CD4-positive, alpha-beta T cell treated with Interleukin-21 for 1 hour (primary cell): ENCODE data around the gene TXNDC17.
"Not testable (repeated sequence)": the region's sequence is repeated elsewhere in the genome, so short reads cannot be mapped to it uniquely, and the experiment has no call there.

ENCODE experiments used
- DNase-seq: peaks from one replicate; pipeline ENCODE4 v3.0.0-alpha.2; 2020

The TXNDC17 gene

DNA sequence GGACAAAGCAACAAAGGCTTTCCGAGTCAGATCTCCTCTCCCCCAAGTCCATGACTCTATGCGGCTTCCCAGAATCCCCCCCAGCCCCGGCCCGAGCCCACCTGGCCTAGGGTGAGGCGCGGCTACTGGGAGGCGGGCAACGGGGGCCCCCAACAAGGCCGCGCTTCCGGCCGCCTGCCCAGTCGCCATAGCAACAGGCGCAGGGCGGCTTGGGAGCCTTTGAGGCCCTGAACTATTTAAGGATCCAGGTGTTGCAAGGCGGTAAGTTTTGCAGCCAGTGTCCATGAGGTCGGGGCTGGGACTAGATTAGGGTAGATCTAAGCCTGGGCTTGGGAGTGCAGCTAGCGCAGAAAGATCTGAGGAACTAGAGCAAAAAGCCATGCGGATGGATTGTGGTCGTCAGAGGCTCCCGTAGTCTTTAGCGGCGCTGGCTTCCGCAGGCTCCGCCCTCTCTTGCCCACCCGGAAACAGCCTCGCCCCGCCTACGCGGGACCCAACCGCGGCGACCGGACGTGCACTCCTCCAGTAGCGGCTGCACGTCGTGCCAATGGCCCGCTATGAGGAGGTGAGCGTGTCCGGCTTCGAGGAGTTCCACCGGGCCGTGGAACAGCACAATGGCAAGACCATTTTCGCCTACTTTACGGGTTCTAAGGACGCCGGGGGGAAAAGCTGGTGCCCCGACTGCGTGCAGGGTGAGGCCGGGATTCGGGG lies at the start of gene TXNDC17, which contains the start of gene KIAA0753:
TXNDC17 (plus strand) TSS at position 525 of the 711 bp plus-strand sequence; CDS start at position 548, 23 bp downstream.
KIAA0753 (minus strand) TSS at position 176 of the 711 bp plus-strand sequence. CDS start 5,608 bp downstream, outside the sequence.
- DNase-seq = peak; percentile 91

GRCh38 chr17:6591599-6592158 lies 49.2 kb upstream of the TXNDC17 start:
- no peak for DNase-seq

DNA sequence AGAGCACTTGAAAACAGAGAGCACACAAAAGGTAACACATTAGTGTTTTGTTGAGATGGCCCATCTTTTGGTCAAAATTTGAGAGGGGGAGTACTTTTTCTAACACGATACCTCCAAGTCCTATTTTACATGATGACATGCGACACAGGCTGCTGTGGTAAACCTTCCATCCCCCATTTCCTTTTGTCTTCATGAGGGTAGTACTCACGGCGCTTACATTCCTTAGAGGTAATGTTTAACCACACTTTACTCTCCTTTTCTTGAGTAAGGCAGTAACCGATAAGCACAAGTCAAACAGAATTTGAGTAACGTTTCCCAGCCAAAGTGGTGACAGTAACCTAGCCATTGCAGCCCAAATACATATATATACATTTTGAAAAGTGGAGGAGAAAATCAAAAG lies 48.7 kb upstream of the TXNDC17 start:
- no peak for DNase-seq

DNA sequence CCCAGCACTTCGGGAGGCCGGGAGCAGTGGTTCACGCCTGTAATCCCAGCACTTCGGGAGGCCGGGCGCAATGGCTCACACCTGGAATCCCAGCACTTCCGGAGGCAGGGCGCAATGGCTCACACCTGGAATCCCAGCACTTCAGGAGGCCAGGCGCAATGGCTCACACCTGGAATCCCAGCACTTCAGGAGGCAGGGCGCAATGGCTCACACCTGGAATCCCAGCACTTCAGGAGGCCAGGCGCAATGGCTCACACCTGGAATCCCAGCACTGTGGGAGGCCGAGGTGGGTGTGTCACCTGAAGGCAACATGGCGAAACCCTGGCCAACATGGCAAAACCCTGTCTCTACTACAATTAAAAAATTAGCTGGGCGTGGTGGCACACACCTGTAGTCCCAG lies 47.5 kb upstream of the TXNDC17 start:
- DNase-seq = not testable (repeated sequence)

- DNase-seq = no peak
Observed at GRCh38 chr17:6596081-6596480, 44.8 kb upstream of the TXNDC17 start.

DNA sequence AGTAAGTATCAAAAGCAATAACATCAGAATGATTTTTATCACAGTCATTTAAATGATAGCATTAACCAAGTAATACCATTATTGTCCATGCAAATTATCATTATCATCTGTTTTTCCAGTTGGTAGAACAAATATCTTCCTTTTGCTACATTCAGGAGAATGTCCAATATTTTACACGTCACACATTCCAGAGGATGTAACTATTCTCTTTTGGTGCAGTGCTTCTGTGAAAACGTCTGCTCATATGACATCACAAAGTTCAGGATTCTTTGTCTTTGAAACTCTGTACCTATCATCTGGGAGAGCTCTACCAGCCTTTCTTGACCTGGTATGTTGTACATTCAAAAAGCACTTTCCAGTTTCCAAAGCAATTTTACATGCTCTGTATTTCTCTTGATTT lies 44.3 kb upstream of the TXNDC17 start:
- no peak for DNase-seq

DNA sequence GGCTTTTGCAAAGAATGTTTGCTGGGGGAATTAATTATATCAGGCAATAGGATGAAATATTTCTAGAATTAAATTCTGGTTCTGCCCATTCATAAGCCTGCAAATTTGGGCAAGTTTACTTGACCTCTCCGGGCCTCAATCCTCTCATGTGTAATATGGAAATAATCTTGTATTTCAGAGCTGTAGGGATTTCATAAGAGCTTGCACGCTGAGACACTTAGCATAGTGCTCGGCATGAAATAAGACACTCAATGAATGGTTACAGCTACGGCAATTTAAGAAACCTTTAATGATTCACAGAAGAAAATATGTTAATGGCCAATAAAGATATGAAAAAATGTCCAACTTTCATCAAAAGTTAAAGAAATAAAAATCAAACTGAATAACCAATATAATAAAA lies 43.9 kb upstream of the TXNDC17 start:
- DNase-seq = no peak

- no peak for DNase-seq
Observed at GRCh38 chr17:6597727-6598126, 43.1 kb upstream of the TXNDC17 start.

DNA sequence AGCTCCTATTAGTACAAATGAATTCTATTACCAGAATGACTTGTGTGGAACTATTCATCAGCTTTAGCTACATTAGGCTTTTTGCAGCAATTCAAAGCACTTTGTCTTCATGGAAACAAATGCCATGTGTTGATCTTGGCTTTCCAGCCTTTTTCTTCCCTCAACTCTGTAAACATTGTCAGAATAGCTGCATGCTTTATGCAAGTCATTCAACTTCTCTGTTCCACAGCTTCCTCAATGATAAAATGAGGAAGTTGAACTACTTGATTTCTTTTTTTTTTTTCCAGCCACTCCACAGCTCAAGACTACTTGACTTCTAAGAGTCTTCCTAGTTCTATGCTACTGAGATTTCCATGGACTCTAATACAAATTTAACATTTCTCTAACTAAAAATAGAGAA lies 41.5 kb upstream of the TXNDC17 start:
- no peak for DNase-seq

DNA sequence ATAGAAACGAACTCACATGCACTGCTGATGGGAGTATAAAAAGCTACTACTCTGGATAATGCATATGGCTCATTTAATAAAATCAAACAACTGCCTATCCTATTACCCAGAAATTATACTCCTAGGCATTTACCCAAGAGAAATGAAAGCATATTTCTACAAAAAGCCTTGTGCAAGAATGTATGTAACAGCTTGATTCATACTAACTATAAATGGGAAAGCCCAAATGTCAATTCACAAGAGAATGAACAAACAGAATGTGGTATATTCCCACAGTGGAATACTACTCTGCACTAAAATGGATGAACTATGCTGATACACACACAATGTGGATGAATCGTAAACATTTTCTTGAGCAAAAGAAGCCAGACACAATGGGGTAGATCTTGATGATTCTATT lies 38.7 kb upstream of the TXNDC17 start:
- DNase-seq = no peak

DNA sequence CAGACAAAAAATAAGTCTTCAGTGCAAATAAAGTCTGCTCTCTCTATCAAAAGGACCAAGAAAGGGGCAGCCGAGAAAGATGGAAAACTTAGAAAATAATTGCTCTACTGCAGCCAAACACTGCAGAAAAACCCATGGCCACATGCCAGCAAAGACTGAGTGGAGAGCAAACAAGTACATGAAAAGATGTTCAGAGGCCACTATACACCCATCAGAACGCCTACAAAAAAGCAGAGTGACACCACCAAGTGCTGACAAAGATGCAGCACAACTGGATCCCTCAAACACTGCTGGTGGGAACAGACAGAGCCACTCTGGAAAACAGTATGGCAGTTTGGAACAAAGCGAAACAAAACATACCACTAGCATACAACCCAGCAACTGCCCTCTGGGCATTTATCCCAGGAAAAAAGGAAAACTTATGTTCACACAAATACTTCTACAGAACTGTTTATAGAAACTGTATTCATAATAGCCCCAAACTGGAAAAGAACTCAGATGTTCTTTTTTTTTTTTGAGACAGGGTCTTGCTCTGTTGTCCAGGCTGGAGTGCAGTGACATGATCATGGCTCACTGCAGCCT lies 37.0 kb upstream of the TXNDC17 start:
- DNase-seq = no peak

GRCh38 chr17:6605142-6605541 lies 35.7 kb upstream of the TXNDC17 start:
- no peak for DNase-seq

- DNase-seq = no peak
Observed at GRCh38 chr17:6608321-6608720, 32.5 kb upstream of the TXNDC17 start.

DNA sequence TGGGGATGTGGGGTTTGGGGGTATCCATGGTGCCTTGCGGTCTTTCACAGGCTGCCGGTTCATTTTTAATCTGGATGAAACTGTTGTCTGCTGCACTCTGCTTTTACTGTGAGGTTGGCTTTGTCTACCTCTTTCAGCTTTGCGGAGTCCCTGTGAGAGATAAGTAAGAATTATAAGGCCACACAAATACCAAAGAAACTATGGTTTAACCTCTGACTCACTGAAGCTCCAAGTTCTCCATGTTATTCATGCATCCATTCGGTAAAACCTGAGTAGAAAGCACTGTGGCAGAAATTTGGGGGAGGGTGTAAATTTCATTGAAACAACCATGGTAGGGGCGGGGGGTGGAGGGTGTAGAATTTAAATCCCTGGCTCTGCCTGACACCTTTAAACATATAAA lies 30.8 kb upstream of the TXNDC17 start:
- DNase-seq = no peak

DNA sequence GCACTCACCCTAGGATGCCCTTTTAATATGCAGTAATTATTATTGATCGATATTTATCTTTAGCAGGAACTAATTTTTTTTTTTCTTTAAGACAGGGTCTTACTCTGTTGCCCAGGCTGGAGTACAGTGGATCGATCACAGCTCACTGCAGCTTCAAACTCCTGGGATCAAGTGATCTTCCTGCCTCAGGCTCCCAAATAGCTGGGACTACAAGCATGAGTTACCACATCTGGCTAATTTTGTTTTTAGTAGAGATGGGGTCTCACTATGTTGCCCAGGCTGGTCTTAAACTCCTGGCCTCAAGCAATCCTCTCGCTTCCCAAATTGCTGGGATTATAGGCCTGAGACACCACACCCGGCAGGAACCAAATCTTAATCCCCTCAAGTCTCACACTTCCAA lies 29.6 kb upstream of the TXNDC17 start:
- no peak for DNase-seq

DNA sequence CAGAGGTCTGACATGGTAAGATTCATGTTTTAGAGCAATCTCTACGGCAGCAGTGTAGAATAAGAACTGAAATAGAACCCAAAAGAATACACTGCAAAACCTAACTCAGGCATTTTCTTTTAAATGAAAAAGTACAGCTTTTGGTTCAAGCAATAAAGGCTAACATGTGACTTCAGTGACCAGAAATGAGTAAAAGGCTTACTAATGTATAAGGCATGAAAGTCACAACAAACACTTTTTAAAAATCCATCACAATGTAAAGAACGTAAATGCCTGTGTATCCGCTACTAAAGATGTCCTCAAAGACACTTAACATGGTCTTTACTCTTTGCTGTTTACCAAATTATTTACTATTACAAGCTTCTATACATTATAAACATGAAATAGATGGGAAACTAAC lies 16.9 kb upstream of the TXNDC17 start:
- DNase-seq = no peak

GRCh38 chr17:6626616-6627015 lies 14.2 kb upstream of the TXNDC17 start:
- DNase-seq = no peak

DNA sequence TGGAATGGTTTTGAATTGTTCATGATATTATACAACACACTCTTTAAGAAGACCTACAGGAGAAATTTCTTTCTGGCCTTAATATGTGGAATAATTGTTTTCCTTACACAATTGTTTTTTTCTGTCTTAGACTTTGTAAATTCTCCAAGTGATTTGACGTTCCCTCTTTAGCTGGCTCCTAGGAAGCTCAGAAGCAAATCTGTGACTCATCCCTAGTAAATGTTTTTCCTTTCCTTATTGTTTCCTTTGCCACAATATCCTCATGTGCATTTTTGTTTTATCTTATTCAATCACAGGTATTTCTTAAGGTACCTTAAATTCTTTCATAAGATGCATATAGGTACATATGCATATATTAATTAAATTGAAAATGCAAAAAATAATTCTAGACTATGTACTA lies 13.8 kb upstream of the TXNDC17 start:
- no peak for DNase-seq

DNA sequence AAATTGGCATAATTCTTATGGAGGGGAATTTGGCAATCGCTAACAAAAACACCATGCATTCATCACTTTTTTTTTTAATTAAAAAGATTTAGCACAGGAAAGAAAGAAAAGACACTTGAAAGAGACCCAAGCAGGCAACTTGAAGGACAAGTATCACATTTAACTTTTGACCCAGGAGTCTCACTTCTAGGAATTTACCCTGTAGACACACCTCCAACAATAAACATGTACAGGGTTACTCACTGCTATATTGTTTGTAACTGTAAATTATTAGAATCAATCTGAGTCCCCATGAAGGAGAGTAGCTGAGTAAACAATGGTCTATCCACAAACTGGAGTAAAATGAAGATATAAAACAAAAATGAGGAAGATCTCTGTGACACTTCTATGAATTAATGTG lies 10.5 kb upstream of the TXNDC17 start:
- DNase-seq = no peak

DNA sequence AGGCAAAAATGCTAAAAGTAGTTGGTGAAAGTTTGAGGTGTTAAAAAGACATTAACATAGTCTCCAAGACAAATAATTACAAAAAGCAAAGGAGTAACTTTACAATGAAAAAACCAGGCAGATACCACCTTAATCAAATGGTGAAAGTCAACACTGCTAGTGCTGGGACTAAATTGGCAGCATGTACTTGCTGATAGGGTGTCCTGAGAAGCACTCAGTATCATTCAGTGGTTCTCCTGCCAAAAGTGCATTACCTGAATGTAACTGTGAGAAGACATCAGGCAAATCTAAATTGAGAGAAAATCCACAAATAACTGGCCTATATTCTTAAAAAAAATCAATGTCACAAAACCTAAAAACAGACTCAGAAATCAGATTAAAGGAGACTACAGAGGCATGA lies 8.3 kb upstream of the TXNDC17 start:
- DNase-seq = no peak

- no peak for DNase-seq
Observed at GRCh38 chr17:6633263-6633662, 7.6 kb upstream of the TXNDC17 start.

DNA sequence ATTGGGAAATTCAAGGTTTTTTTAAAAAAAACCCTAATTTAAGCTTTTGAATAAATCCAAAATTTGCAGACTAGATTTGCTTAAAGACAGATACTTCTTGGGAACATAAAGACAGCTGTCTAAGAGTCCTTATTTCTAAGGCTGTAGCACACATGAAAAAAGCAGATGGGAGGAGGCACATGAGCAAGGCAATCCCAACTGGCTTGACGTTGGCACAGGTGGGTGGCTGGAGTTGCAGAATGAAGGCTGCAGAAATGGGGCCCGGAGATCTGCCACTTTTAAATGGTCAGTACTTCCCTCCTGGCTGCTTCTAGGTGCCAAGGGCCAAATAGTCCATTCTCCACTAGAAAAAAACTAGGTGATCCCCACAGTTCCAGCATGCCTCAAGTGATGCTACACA lies 4.8 kb upstream of the TXNDC17 start:
- DNase-seq = no peak

DNA sequence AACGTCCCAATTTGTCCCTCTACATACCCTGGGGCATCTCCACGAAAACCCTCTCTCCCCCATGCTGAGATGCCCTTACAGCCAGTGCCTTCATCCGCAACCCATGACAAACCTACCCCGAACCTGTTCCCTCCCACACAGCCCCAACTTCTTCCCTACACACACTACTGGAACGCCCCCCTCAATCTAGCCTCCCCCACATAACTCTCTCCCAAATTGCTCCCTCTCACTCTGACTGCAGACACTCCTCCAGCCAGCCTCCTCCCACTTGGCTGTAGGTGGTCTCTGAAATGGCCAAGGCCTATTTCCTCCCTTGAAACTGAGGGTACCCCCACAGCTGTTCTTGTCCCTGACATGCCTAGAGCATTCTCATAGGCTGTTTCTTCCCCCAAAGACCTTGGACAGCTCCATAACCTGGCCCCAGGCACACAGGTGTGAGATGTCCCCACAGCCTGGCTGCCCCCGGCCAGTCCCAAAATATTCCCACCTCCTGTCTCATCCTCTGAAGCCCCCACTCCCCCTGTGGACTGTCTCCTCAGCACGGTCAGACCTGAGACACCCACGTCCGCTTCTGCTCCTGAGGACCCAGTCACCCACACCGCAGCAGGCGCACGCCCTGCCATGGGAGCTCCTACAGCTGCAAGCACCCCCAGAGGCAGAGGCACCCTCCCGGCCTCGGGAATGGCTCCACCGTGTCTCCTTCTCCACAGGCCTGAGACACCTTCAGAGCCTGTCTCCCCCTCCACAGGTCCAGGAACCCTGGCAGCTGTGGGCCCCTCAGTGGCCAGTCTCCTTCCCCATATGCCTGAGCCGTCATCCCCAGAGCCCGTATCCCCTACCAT lies 4.0 kb upstream of the TXNDC17 start:
- DNase-seq = no peak

DNA sequence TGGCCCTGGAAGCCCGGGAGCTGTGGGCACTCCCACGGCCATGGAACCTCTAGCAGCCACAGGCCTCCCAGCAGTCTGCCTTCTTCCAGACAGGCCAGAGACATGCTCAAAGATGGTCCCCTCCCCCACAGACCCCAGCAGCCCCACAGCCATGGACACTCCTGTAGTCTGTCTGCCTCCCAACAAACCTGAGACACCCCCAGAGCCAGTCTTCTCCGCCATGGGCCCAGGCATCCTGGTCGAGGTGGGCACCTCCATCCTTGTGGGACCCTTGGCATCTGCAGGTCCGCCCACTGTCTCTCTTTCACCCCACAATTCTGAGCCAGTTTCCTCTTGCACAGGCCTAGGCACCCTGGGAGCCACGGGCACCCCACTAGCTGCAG lies 3.4 kb upstream of the TXNDC17 start:
- DNase-seq = no peak
